BE2C (cell line): ENCODE data around the gene RFX2.

ENCODE experiments used
- DNase-seq: peaks from one replicate; pipeline ENCODE4 v3.0.0-alpha.2; 2020
- H3K27me3 ChIP-seq: fragments of 250-450 bp; sonication (Bioruptor Pico); 2 replicates; pipeline ENCODE4 v1.5.1; 2020; ENCODE audit warnings: mild to moderate bottlenecking
- H3K36me3 ChIP-seq: fragments of 250-450 bp; sonication (Bioruptor Pico); 2 replicates; pipeline ENCODE4 v1.5.1; 2020; ENCODE audit warnings: mild to moderate bottlenecking
- H3K4me1 ChIP-seq: fragments of 250-450 bp; sonication (Bioruptor Pico); 2 replicates; pipeline ENCODE4 v1.5.1; 2020
- H3K4me3 ChIP-seq: 2 replicates; pipeline ENCODE4 v1.5.1; 2011; ENCODE audit warnings: low read depth, low read length
- H3K9me3 ChIP-seq: fragments of 250-450 bp; sonication (Bioruptor Pico); 2 replicates; pipeline ENCODE4 v1.5.1; 2020
- CTCF ChIP-seq: IDR thresholded peaks from 2 replicates; pipeline ENCODE4 v1.5.1; 2012; ENCODE audit warnings: mild to moderate bottlenecking, low read depth, low read length

RFX2 gene

GRCh38 chr19:6061376-6062130 is 48.7 kb downstream of the RFX2 start:
- no peaks in the 10 kb centered on the region for H3K36me3 ChIP-seq
- no peak overlapping the region for H3K4me3 ChIP-seq
- H3K9me3 ChIP-seq, result no peaks in the 10 kb centered on the region
- DNase-seq, result no peak
- no peak for TF ChIP-seq CTCF
- no peaks in the 10 kb centered on the region for H3K27me3 ChIP-seq
- peaks cover 18% of the 10 kb centered on the region for H3K4me1 ChIP-seq

DNA sequence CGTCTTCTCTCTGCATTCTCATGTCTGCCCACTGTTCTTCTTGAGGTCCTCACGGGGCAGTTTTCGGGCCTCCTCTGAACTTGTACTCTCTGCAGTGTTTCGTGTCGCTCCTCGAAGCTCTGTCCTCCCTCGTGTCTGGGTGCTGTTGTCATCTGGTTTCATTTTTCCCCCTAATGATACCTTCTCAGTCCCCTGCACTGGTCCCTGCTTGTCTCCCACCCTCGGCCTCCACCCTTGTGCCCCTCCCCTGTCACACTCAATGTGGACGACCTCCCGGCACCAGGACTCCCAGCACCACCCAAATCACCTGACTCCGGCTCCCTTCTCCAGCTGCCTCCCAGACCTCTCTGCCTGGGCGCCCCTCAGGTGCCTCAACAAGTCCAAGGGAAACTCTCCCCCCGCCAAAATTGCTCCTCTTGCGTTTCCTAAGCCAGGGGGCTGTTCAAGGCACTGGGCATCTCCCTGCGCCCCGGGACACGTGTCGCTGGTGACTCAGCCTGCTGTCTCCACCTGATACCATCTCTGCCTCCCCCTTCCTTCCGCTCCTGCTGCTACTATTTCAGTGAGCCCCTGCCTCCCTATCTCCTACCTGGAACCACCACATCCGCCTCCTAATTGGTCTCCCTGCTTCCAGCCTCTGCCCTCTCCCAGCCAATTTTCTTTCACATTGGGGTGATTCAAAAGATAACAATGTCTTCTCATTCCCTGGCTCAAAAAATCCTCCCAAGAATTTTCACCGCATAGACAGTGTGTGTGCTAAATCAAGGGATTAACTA is 49.5 kb downstream of the RFX2 start:
- DNase-seq, result peak; percentile 78
- no peak for TF ChIP-seq CTCF

DNA sequence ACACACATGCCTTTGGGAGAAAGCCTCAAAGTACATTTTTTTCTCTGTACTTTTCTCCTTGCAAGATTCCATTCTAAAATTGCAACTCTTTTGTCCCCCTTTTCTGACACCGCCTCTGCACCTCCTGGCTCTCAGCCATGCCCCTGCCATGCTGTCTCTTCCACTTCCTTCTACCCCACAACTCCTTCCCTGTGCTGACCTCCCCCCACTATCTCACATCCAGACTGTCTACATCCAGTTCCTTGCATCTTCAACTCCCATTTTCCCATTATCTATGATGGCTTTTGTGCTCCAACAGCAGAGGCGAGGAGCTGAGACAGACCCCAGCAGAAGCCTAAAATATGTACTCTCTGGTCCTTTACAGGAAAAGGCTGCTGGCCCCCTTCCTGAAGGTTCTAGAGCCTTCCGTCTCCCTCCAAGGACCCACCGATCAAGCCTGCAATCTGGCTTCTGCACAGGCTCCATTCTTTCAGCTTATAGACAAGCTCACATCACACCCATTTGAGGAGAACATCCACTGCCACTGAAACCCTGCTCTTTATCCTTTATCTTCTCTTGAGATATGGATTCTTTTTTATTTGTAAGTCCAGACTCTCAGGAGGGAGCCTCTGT is 50.2 kb downstream of the RFX2 start:
- no peaks in the 10 kb centered on the region for H3K9me3 ChIP-seq
- no peak for TF ChIP-seq CTCF
- peaks cover 14% of the 10 kb centered on the region for H3K4me1 ChIP-seq
- no peak for DNase-seq
- H3K27me3 ChIP-seq, result no peaks in the 10 kb centered on the region
- no peaks in the 10 kb centered on the region for H3K36me3 ChIP-seq
- H3K4me3 ChIP-seq, result no peak overlapping the region

More for the DNA sequence above, 49.5 kb downstream of the RFX2 start:
- Histone ChIP-seq H3K4me3 (peak overlapping the region; percentile 23), H3K9me3 (no peaks in the 10 kb centered on the region), H3K36me3 (no peaks in the 10 kb centered on the region), H3K27me3 (no peaks in the 10 kb centered on the region), H3K4me1 (peaks cover 14% of the 10 kb centered on the region)

- no peak overlapping the region for H3K4me3 ChIP-seq
- no peak for DNase-seq
- no peaks in the 10 kb centered on the region for H3K36me3 ChIP-seq
- no peaks in the 10 kb centered on the region for H3K27me3 ChIP-seq
- TF ChIP-seq CTCF, result no peak
- H3K4me1 ChIP-seq, result peaks cover 14% of the 10 kb centered on the region
- no peaks in the 10 kb centered on the region for H3K9me3 ChIP-seq
Measured at GRCh38 chr19:6059396-6059947, 50.8 kb downstream of the RFX2 start.

GRCh38 chr19:6058518-6059201 is 51.6 kb downstream of the RFX2 start:
- TF ChIP-seq CTCF, result no peak
- peaks cover 14% of the 10 kb centered on the region for H3K4me1 ChIP-seq

More at GRCh38 chr19:6058518-6059201, 51.6 kb downstream of the RFX2 start:
- DNase-seq, result no peak
- Histone ChIP-seq H3K36me3 (no peaks in the 10 kb centered on the region), H3K4me3 (no peak overlapping the region), H3K9me3 (no peaks in the 10 kb centered on the region), H3K27me3 (no peaks in the 10 kb centered on the region)
